Body of pancreas (tissue), 4 donors: ENCODE results near the gene CDC16.

Source experiments
- POLR2A ChIP-seq, 3 donors: fragments of 450-650 bp; IDR thresholded peaks; one replicate each; pipeline ENCODE4 v1.6.1; 2016; ENCODE audit warnings: antibody characterized with exemption in 3 of 3, mild to moderate bottlenecking in 2 of 3
- TF ChIP-seq, protein P1 (sequence below), 7 experiments: fragments of 450-650 bp in 4 of 7; fragments of 200-600 bp in 3 of 7; sonication (generic) in 3 of 7; IDR thresholded peaks; one replicate each; pipeline ENCODE4 v1.5.1; 2016 to 2019; ENCODE audit warnings: antibody characterized with exemption in 7 of 7

- TF ChIP-seq POLR2A (IDR thresholded peaks at IDR 0.05) = no peak
- TF ChIP-seq, protein P1, sequence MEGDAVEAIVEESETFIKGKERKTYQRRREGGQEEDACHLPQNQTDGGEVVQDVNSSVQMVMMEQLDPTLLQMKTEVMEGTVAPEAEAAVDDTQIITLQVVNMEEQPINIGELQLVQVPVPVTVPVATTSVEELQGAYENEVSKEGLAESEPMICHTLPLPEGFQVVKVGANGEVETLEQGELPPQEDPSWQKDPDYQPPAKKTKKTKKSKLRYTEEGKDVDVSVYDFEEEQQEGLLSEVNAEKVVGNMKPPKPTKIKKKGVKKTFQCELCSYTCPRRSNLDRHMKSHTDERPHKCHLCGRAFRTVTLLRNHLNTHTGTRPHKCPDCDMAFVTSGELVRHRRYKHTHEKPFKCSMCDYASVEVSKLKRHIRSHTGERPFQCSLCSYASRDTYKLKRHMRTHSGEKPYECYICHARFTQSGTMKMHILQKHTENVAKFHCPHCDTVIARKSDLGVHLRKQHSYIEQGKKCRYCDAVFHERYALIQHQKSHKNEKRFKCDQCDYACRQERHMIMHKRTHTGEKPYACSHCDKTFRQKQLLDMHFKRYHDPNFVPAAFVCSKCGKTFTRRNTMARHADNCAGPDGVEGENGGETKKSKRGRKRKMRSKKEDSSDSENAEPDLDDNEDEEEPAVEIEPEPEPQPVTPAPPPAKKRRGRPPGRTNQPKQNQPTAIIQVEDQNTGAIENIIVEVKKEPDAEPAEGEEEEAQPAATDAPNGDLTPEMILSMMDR (IDR thresholded peaks at IDR 0.05) = no peak
Measured at GRCh38 chr13:114298866-114299265, 64.2 kb downstream of the CDC16 start.
